HG03460 (cell line): ENCODE data around the gene SPATA21.
"Not testable (repeated sequence)": the region's sequence is repeated elsewhere in the genome, so short reads cannot be mapped to it uniquely, and the experiment has no call there.

Experiments used
- ATAC-seq: cut with Tn5 transposase; IDR thresholded peaks from one replicate; pipeline ENCODE4 v1.9.1; 2021; ENCODE audit not compliant: unreplicated experiment

SPATA21 gene

GRCh38 chr1:16386454-16387113 is 50.6 kb downstream of the SPATA21 start:
- ATAC-seq: no peak

GRCh38 chr1:16385659-16386453 is 51.4 kb downstream of the SPATA21 start:
- ATAC-seq: no peak

GRCh38 chr1:16383888-16384287 is 53.3 kb downstream of the SPATA21 start:
- ATAC-seq: no peak

- no peak for ATAC-seq
These were observed 56.4 kb downstream of the SPATA21 start for GRCh38 chr1:16380868-16381267.

GRCh38 chr1:16378443-16378842 is 58.8 kb downstream of the SPATA21 start:
- no peak for ATAC-seq

- ATAC-seq: no peak
These were observed 60.3 kb downstream of the SPATA21 start for GRCh38 chr1:16376971-16377370.

- ATAC-seq: no peak
These were observed 61.5 kb downstream of the SPATA21 start for GRCh38 chr1:16375521-16376340.

GRCh38 chr1:16374266-16374665 is 63.0 kb downstream of the SPATA21 start:
- no peak for ATAC-seq

GRCh38 chr1:16372535-16373285 is 64.5 kb downstream of the SPATA21 start:
- no peak for ATAC-seq

GRCh38 chr1:16371725-16372124 is 65.5 kb downstream of the SPATA21 start:
- no peak for ATAC-seq

GRCh38 chr1:16369821-16370220 is 67.4 kb downstream of the SPATA21 start:
- no peak for ATAC-seq

GRCh38 chr1:16367968-16368890 is 69.0 kb downstream of the SPATA21 start:
- ATAC-seq: no peak

GRCh38 chr1:16367258-16367967 is 69.8 kb downstream of the SPATA21 start:
- peak; percentile 48 for ATAC-seq

- peak; percentile 70 for ATAC-seq
These were observed 70.4 kb downstream of the SPATA21 start, which contains the start of gene SZRD1 for GRCh38 chr1:16366722-16367257. SZRD1 (plus strand) TSS chr1:16367242; CDS start chr1:16367258, 16 bp downstream.

GRCh38 chr1:16365146-16365498 is 72.1 kb downstream of the SPATA21 start:
- not testable (repeated sequence) for ATAC-seq

- ATAC-seq: no peak
These were observed 80.4 kb downstream of the SPATA21 start for GRCh38 chr1:16356867-16357266.

- no peak for ATAC-seq
These were observed 82.6 kb downstream of the SPATA21 start for GRCh38 chr1:16354619-16355018.

GRCh38 chr1:16352842-16353535 is 84.2 kb downstream of the SPATA21 start:
- no peak for ATAC-seq
